Activated CD4-positive, alpha-beta T cell treated with anti-CD3 and anti-CD28 coated beads, Interleukin-2, amount 50 U/mL, for 24 hours (primary cell): ENCODE results near the gene MOB2.
"Not testable (repeated sequence)": the region's sequence is repeated elsewhere in the genome, so short reads cannot be mapped to it uniquely, and the experiment has no call there.

Source experiments
- DNase-seq, 2 donors: peaks; one replicate each; pipeline ENCODE4 v3.0.0-alpha.2; 2020; ENCODE audit warnings: low read depth in 1 of 2, low spot score in 1 of 2

MOB2 gene

DNA sequence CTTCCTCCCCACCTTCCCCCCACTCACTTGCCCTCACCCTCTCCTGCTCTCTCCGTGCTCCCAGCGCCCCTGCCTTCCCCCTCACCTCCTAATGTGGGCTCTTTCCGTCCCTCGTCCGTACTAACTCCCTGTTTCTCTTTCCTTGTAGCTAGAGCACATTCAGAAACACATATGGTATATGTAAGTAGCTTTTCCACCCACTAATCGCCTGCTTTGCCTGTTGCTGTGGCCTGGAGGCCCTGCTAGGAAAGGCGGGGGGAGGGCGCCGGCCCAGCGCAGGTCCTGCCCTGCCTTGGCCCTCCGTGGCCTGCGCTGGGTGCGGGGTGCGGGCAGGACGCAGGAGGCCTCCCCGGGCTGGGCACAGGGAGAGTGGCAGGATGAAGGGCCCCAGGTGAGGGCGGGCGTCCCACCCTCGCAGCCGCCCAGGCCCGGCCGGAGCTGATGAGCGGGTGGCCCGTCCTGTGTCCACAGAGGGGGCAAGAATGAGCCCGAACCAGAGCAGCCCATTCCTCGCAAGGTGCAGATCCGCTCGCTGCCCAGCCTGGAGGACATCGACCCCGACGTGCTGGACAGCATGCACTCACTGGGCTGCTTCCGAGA is 41.7 kb downstream of the MOB2 start:
- no peak for DNase-seq

DNA sequence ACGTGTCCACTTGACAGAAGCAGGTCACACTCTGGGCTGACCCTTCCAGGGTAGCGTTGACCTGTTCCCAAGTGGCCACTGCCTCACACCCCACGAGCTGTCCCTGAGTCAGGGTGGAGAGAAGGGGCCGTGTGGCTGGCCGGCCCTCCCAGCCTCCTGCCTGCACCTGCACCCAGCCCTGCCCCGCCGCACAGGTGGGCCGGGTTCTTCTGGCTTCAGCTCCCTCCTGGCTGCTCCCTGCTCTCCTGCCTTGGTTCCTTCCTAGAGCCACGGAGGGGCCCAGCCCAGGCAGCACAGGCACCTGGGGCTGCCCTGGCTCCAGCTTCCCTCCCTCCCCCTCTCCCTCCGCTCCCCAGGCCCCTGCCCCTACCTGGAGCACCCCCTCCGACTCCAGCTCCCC is 42.3 kb downstream of the MOB2 start:
- DNase-seq, result no peak

DNA sequence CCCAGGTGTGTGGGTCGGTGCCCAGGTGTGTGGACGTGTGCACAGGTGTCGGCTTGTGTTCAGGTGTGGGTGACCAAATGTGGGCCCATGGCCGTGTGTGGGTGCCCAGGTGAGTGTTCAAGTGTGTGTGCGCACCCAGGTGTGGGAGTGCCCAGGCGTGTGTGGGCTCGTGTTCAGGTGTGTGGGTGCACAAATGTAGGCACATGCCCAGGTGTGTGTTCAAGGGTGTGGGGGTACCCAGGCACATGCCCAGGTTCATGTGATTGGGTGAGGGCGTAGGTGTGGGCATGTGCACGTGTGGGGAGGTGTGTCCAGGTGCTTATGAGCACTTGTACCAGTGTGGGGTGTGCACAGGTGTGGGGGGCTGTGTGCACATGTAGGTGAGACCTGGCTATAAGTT is 42.8 kb downstream of the MOB2 start:
- DNase-seq, result no peak

DNA sequence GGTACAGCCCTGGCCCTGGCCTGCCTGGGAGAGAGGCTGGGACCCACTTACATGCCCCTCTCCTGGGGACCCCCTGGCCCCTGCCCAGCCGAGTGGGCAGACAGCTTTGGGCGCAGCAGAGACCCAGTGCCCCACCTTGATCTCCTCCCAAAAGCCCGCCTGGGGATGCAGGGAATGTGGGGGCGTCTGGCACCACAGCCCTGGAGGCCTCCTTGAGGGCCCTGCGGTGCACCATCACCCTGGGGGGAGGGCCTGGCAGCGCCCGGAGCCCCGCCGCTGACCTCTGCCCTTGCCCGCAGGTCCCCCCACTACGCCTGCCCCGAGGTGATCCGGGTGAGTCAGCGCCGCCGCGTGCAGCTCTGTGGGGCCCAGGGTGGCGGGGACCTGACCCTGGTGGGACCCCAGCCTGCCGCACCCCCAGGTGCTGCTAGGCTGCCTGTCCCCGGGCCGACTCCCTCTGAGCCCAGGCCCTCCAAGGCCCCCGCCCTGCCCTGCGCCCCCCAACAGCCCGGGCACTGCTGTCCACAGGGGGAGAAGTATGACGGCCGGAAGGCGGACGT is 43.7 kb downstream of the MOB2 start:
- no peak for DNase-seq

DNA sequence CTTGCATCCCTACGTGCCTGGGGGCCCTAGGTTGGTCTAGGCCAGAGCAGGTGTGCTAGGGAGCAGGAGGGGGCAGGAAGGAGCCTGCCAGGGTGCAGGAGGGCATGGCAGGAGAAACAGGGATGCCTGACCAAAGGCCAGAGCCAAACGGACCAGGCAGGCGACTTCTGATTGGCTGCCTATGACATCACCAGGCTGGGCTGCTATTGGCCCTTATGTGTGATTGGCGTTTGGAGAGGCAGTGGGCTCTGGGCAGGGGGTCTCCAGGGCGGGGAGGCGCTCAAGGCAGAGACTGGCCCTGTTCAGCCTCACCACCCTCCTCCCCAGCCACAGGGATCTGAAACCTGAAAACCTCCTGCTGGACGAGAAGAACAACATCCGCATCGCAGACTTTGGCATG is 44.4 kb downstream of the MOB2 start:
- no peak for DNase-seq

DNA sequence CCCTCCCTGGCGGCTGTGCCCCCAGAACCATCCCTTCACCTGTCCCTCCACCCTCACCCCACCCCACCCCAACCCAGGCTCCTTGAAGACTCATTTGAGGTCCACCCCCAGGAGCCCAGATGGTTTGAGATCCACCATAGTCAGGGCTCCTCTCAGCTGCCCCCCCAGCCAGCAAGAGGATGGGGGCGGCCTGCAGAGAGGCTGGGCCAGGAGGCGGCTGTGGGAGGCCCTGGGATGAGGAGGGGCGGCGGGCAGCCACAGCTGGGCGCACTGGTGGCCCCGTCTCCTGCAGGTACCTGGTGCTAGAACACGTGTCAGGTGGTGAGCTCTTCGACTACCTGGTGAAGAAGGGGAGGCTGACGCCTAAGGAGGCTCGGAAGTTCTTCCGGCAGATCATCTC is 46.1 kb downstream of the MOB2 start:
- DNase-seq, result no peak

DNA sequence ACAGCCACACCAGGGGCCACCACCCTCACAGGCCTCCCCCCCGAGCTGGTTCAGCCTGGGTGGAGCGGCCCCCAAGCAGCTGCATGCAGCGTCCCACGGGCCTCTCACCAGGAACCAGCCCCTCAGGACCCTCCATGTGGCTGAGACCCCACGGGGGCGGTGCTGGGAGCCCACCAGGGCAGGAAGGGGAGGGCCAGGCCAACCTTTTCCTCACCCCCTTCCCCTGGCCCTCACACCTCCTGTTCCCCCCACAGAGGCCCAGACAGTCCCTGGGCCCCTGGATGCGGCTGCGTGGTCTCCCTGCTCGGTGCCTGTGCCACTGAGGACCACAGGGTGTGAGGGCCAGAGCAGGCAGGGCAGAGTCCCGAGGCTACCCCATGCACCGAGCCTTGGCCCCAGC is 46.5 kb downstream of the MOB2 start:
- DNase-seq, result no peak

DNA sequence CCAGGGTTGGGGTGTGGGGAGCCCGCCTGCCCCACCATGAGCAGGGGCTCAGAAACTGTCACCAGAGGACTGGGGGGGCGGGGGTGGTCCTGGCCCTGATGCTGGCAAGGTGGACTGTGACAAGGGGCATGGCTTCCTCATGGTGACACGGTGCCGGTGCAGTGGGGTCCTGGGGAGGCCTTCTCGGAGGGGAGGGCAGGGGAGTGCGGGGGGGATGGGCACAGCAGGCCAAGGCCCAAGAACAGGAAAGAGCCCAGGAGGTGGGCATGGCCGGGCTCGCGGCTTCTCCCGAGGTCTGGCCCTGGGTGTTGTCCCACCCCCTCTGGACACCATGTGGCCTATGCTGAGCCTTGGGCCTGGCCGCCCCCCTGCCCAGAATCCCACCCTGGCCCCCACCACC is 47.2 kb downstream of the MOB2 start:
- no peak for DNase-seq

DNA sequence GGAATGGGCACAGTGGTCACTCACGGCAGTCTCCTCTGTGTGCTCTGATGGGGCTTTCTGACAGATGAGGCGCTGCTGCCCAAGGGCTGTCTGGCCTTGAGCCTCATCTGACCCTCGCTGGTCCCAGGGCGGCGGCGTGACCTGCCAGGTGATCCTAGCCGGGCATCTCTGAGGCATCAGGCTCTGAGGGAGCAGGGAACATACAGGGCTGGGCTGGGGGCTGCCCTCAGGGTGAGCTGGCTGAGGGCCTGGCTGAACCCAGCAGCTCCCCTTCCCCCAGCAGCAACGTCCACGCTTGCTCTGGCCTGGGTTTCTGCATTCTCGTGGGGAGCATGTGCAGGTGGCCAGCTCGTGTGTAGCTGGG is 47.6 kb downstream of the MOB2 start:
- DNase-seq, result no peak

DNA sequence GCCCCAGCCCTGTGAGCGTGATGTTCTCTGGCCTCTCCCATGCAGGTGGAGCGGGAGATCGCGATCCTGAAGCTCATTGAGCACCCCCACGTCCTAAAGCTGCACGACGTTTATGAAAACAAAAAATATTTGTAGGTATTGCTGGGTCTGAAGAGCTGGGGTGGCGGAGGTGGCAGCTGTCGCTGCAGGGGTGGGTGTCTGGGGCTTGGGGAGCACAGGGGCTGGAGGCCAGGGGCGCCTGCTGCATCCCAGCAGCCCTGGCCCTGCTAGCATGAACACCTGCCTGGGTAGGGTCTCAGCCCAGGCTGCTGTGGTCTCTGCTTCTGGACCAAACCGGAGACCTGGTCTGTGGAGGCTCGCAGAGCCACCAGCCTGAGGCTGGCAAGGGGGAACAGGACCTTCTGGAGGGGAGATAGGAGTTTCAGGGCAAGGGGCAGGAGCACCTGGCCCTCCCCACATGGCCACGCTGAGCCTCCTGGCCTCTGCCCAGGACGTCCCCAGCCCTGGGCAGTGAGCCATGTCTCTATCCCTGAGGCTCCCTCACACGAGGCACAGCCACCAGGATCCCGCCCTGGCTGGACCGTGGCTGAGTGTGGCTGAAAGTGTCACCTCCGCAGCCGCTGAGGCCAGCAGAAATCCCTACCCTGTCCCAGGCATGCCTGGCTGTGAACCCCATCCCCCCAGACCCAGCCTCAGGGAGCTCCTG is 48.2 kb downstream of the MOB2 start:
- DNase-seq, result no peak

DNA sequence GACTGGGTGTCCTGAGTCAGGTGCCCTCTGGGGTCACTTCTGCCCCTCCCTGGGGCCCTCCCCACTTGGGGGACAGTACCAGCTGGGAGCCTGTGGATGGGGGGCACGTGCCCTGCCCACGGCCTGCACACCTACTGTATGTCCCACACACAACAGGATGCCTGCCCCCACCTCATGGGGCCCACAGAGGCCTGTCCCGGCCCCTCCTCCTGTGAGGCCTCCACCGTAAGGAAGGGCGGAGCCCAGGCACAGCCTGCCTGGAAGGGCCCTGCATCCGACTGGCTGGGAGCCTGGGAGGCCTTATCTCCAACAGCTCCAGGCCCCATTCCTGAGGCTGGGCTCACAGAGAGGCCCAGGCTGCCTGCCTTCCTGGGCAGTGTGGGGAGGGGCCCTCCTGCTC is 49.1 kb downstream of the MOB2 start:
- DNase-seq, result no peak

DNA sequence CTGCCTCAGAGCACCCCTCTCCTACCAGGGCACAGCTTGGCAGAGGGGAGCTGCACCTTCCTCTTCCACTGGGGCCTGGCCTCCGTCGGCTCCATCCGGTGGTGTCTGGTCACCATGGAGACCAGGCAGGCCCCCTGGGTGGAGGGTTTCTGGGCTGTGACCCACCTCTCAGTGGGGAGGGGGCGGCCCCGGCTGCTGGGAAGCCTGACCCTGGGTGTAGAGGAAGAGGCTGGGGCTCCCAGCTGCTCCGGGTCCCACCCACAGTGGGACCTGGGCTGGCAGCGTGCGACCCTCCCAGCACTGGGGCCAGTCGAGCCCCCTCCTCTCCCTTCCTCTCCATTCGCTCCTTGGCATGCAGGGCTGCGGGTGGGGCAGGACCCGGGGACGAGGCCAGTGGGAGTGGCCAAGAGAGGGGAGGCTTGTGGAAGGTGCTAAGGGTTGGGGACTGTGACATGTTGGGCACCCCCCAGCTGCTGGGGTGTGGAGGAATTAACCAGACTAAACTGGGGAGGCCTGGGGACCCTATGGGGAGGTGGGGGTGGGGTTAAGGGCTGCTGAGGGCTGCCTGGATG is 50.0 kb downstream of the MOB2 start:
- no peak for DNase-seq

DNA sequence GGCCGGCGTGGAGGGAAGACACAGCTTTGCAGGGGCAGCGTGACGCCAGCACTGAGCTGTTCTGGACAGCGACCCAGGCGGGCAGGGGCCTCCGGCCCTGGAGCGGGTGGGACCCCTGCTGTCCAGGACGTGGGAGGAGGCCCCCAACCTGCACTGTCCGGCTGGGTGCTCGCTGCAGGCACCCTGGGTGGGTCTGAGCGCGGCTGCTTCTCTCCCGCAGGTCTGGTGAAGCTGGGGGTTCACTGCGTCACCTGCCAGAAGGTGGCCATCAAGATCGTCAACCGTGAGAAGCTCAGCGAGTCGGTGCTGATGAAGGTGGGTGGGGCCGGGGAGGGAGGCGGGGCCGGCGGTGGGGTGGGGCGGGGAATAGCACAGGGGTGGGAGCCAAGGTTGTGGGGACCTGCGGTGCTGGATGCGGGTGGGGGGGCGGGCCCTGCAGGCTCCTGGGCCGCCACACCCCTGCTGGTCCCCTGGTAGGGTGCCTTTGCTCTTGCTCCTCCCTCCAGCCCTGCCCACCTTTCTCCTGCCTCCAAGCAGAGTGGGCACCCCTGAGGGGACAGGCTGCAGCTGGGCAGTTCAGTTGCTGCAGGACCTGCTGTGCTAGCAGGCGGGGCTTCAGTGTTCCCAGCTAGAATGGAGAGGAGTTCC is 50.6 kb downstream of the MOB2 start:
- DNase-seq, result no peak

DNA sequence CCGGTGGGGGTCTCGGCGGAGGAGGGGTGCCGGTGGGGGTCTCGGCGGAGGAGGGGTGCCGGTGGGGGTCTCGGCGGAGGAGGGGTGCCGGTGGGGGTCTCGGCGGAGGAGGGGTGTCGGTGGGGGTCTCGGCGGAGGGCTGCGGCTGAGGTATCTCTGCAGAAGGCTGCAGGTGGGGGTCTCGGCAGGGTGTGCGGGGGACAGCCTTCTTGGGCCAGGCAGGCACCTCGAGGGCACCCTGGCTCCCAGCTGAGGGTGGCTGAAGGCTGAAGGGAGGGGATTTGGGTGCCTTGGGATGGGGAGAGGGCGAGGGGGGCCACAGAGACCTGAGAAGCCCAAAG is 51.1 kb downstream of the MOB2 start:
- DNase-seq, result not testable (repeated sequence)

DNA sequence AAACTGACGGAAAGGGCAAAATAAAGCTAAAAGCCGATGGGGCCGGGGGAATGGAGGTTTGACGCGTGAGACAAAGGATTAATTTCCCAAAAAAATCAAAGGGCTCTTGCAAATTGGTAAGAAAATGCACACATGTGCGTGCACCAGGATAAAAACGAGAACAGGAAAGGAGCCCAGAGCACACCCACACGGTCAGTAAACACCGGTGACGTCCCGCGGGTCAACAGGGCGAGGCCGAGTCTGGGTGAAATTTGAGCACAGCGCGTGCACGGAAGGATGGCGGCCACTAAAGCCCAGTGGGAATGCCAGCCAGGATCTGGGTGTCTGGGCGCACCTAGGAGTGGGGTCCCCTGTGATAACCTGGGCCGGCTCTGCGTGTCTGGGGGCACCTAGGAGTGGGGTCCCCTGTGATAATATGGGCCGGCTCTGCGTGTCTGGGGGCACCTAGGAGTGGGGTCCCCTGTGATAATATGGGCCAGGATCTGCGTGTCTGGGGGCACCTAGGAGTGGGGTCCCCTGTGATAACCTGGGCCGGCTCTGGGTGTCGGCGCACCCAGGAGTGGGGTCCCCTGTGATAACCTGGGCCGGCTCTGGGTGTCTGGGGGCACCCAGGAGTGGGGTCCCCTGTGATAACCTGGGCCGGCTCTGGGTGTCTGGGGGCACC is 52.5 kb downstream of the MOB2 start:
- DNase-seq, result no peak

DNA sequence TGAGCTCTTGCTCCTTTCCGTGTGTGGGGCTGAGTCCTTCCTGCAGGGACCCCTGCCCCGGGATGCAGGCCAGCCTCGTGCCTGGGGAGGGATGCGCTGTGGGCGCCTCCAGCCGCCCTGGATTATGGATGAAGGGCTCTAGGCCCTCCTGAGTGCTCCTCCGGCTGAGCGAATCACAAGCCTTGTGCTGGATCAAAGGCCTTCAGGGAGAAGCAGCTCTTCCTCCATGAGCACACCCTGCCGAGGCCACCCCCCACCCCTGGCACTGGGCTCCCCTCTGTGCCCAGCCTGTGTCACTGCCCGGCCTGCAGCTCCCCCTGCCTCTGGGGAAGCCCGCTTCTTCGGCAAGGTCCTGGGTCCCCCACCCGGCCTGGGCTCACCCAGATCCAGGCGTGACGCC is 53.0 kb downstream of the MOB2 start:
- no peak for DNase-seq

DNA sequence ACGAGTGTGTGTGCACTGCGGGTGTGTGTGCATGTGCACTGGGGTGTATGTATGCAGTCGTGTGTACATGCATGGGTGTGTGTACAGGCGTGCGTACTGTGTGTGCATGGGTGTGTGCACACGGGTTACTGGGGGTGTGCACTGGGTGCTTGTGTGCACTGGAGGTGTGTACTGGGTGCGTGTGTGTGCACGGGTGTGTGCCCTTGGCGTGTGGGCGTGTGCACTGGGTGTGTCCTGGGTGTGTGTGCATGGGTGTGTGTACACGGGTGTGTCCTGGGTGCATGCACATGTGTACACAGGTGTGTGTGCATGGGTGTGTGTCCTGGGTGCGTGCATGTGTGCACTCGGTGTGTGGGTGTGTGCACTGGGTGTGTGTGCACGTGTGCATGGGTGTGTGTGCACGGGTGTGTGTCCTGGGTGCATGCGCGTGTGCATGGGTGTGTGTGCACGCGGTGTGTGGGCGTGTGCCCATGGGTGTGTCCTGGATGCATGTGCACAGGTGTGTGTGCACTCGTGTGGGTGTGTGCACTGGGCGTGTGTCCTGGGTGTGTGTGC is 57.7 kb downstream of the MOB2 start:
- DNase-seq, result no peak

DNA sequence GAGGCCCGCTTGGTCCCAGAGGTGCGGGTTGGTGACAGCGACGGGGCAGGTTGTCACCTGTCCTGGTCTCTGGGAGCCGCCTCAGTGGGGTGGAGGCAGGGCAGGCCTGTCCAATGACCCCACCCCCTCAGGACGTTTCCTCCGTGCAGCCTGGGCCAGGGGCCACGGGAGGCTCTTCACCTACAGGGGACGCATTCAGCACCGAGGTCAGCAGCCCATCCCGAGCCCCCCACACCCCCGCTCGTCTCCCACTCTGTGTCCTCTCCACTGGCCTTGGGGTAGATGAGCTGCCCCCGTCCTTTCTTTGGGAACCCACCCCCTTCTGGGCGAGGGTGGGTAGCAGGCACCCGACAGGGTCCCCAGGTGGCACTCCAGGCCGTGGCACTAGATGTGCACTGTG is 61.1 kb downstream of the MOB2 start:
- DNase-seq, result no peak

DNA sequence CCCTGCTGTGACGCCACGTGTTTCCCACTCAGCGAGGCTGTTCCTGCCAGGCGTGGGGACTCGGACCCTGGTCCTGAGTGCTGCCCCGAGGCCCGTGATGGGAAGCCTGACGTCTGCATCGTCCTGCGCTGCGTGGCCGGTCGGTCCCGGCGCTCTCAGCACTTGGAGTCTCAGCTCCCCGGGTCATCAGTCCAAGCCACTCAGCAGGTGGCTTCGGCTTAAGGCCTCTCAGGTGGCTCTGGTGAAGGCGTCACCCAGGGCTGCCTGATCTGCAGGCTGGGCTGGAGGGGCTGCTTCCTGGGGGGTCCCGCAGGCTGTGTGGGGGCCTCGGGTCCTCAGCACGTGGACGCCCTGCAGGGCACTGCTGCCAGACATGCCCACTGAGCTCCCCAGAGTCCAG is 61.6 kb downstream of the MOB2 start:
- no peak for DNase-seq

DNA sequence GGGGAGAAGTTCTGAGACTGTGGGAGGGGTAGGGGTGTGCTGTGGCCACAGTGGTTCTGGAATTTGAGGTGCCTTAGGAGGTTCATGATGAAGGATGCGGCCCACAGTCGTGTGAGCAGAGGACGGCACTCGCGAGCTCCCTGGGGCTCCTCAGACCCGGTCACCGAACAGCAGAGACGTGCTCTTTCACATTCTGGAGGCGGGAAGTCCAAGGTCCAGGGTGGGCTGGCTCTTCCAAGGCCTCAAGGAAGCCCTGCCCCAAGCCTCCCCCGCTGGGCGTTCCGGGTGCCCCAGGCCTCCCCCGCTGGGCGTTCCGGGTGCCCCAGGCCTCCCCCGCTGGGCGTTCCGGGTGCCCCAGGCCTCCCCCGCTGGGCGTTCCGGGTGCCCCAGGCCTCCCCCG is 63.2 kb downstream of the MOB2 start:
- DNase-seq, result not testable (repeated sequence)

DNA sequence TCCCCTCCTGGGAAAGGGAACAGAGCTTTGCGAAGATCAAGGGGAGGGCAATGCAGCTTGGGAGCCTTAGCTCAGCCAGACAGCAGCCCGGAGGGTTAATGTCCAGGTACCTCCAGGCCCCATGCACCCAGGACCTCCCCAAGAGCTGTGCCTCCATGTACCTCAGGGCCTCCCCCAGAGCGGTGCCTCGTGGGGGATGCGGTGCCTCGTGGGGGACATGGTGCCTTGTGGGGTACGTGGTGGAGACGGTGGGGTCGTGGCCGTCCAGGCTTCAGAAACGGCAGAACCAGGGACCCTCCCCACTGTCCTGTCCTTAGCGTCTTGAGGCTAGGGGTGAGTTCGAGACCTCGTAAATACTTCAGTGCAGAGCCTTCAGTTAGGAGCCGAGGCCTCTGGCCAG is 63.6 kb downstream of the MOB2 start:
- DNase-seq, result no peak

DNA sequence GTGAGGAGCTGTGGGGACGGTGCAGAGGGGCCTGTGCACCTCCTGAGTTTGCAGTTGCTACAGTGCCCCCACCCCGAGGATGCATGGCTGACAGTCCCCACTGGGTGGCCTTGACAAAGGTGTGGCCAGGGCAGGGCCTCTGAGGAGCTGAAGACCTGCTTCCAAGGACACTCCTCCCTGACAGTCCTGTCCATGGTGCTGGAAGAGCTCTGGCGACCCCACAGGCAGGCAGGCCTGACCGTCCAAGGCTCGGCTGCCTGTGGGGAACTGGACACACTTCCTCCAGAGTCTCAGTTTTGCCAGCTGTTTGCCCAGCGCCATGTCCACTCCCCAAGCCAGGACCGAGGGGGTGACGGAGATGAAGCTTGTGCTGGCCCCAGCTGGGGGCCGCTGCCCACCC is 64.1 kb downstream of the MOB2 start:
- no peak for DNase-seq
